Activated B cell treated with CpG ODN at 0.5 μM for 24 hours (primary cell): ENCODE data around the gene ANO1. TPM values are rescaled to one million over a fixed set of nuclear protein-coding genes. Genes with fewer than 3 reads are reported as not detected.

Experiments used
- ATAC-seq: fragments of 200-7000 bp; cut with Tn5 transposase; one replicate; pipeline ENCODE4 v1.10.0; 2021; ENCODE audit warnings: low read depth, mild to moderate bottlenecking, moderate library complexity
- CTCF ChIA-PET: fragments of 350-600 bp; sonication (Branson Sonifier 250); formaldehyde crosslinking; loops from one replicate; lab custom pipeline; 2021; ENCODE audit warnings: antibody characterized with exemption; lab: Charles Lee
- POLR2A ChIA-PET: fragments of 350-600 bp; sonication (Branson Sonifier 250); formaldehyde crosslinking; loops from one replicate; lab custom pipeline; 2021; ENCODE audit warnings: antibody characterized with exemption; lab: Charles Lee
- DNase-seq: peaks from one replicate; pipeline ENCODE4 v3.0.0; 2022
- H3K27ac Mint-ChIP-seq: one replicate; pipeline ENCODE4 v1.8.0; 2020; ENCODE audit warnings: mixed read lengths
- H3K27me3 Mint-ChIP-seq: one replicate; pipeline ENCODE4 v1.8.0; 2021; ENCODE audit warnings: mixed read lengths
- H3K36me3 Mint-ChIP-seq: one replicate; pipeline ENCODE4 v1.8.0; 2021; ENCODE audit warnings: low read depth, mixed read lengths
- H3K4me1 Mint-ChIP-seq: one replicate; pipeline ENCODE4 v1.8.0; 2021; ENCODE audit warnings: mixed read lengths
- H3K4me3 Mint-ChIP-seq: one replicate; pipeline ENCODE4 v1.8.0; 2020; ENCODE audit warnings: mild to moderate bottlenecking, mixed read lengths
- H3K9me3 Mint-ChIP-seq: one replicate; pipeline ENCODE4 v1.8.0; 2020; ENCODE audit warnings: mixed read lengths
- intact Hi-C: fragments of 100-400 bp; cut with micrococcal nuclease; formaldehyde crosslinking; loops from one replicate; pipeline ENCODE4 v1.15.1; 2024
- total RNA-seq: library from RNA; stranded (reverse); gene quantifications from 2 replicates; pipeline ENCODE4 v1.2.3, GENCODE V29; 2022
- TF ChIP-seq, protein P1 (sequence below): fragments of 200-600 bp; IDR thresholded peaks from one replicate; pipeline ENCODE4 v1.8.0; 2022; ENCODE audit warnings: antibody characterized with exemption, mild to moderate bottlenecking

The ANO1 gene
- total RNA-seq, 1 donor from 2014 or later, result not detected

- intact Hi-C loops, result no loop called here
- TF ChIP-seq, protein P1, sequence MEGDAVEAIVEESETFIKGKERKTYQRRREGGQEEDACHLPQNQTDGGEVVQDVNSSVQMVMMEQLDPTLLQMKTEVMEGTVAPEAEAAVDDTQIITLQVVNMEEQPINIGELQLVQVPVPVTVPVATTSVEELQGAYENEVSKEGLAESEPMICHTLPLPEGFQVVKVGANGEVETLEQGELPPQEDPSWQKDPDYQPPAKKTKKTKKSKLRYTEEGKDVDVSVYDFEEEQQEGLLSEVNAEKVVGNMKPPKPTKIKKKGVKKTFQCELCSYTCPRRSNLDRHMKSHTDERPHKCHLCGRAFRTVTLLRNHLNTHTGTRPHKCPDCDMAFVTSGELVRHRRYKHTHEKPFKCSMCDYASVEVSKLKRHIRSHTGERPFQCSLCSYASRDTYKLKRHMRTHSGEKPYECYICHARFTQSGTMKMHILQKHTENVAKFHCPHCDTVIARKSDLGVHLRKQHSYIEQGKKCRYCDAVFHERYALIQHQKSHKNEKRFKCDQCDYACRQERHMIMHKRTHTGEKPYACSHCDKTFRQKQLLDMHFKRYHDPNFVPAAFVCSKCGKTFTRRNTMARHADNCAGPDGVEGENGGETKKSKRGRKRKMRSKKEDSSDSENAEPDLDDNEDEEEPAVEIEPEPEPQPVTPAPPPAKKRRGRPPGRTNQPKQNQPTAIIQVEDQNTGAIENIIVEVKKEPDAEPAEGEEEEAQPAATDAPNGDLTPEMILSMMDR, result no peak
- ATAC-seq (no peak), DNase-seq (no peak)
- H3K9me3 Mint-ChIP-seq, result peaks cover 3% of the 10 kb centered on the region
- ChIA-PET CTCF (no interaction called here), POLR2A (no interaction called here)
- H3K36me3 Mint-ChIP-seq, result no peaks in the 10 kb centered on the region
- no peak overlapping the region for H3K27ac Mint-ChIP-seq
- no peak overlapping the region for H3K4me3 Mint-ChIP-seq
- peaks cover 2% of the 10 kb centered on the region for H3K27me3 Mint-ChIP-seq
- H3K4me1 Mint-ChIP-seq, result no peaks in the 10 kb centered on the region
These were observed 80.8 kb downstream of the ANO1 start for GRCh38 chr11:70158757-70159389.

- POLR2A ChIA-PET, result no interaction called here
- no peak for ATAC-seq
- CTCF ChIA-PET, result no interaction called here
- H3K36me3 Mint-ChIP-seq, result no peaks in the 10 kb centered on the region
- H3K4me1 Mint-ChIP-seq, result no peaks in the 10 kb centered on the region
- no peak overlapping the region for H3K27ac Mint-ChIP-seq
- DNase-seq, result no peak
- TF ChIP-seq, protein P1, result no peak
- intact Hi-C loops, result no loop called here
- H3K27me3 Mint-ChIP-seq, result peaks cover 2% of the 10 kb centered on the region
- no peak overlapping the region for H3K4me3 Mint-ChIP-seq
- peaks cover 3% of the 10 kb centered on the region for H3K9me3 Mint-ChIP-seq
These were observed 81.8 kb downstream of the ANO1 start for GRCh38 chr11:70159627-70160570.

- Mint-ChIP-seq H3K27ac (no peak overlapping the region), H3K4me1 (no peaks in the 10 kb centered on the region), H3K27me3 (peaks cover 4% of the 10 kb centered on the region), H3K4me3 (no peak overlapping the region), H3K36me3 (no peaks in the 10 kb centered on the region), H3K9me3 (peaks cover 3% of the 10 kb centered on the region)
- intact Hi-C loops, result no loop called here
- no peak for ATAC-seq
- ChIA-PET CTCF (no interaction called here), POLR2A (no interaction called here)
- DNase-seq, result no peak
- TF ChIP-seq, protein P1, result no peak
These were observed 83.0 kb downstream of the ANO1 start for GRCh38 chr11:70161043-70161625.

GRCh38 chr11:70164705-70165104 lies 86.6 kb downstream of the ANO1 start:
- H3K27me3 Mint-ChIP-seq, result peaks cover 12% of the 10 kb centered on the region
- no peaks in the 10 kb centered on the region for H3K36me3 Mint-ChIP-seq
- H3K4me1 Mint-ChIP-seq, result no peaks in the 10 kb centered on the region
- H3K4me3 Mint-ChIP-seq, result no peak overlapping the region
- ChIA-PET POLR2A (no interaction called here), CTCF (no interaction called here)
- ATAC-seq (no peak), DNase-seq (no peak)
- TF ChIP-seq, protein P1, result no peak
- no peak overlapping the region for H3K27ac Mint-ChIP-seq
- no peaks in the 10 kb centered on the region for H3K9me3 Mint-ChIP-seq
- intact Hi-C loops, result no loop called here

DNA sequence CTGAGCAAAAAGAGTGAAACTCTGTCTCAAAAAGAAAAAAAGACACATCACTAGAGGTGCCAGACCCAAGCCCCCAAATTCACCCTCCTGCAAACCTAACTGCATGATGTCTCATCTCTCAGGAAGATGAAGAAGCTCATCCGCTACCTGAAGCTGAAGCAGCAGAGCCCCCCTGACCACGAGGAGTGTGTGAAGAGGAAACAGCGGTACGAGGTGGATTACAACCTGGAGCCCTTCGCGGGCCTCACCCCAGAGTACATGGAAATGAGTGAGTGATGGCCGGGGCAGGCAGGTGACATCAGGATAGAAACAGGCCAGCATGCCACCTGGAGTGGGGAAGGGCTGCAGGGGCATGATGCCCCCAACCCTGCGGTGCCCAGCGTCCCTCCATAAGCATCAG lies 89.0 kb downstream of the ANO1 start:
- POLR2A ChIA-PET, result no interaction called here
- intact Hi-C loops, result no loop called here
- CTCF ChIA-PET, result no interaction called here
- Mint-ChIP-seq H3K9me3 (no peaks in the 10 kb centered on the region), H3K27ac (no peak overlapping the region), H3K27me3 (peaks cover 10% of the 10 kb centered on the region), H3K4me1 (no peaks in the 10 kb centered on the region), H3K36me3 (no peaks in the 10 kb centered on the region), H3K4me3 (no peak overlapping the region)
- DNase-seq, result no peak
- TF ChIP-seq, protein P1, result no peak
- no peak for ATAC-seq
